SHP77 treated with DMSO at 0.1 percent for 48 hours (cell line): ENCODE measurements around the gene SMIM41.
A peak's percentile ranks its signal among the peaks of the same experiment; 100 is the strongest.

ENCODE experiments used
- DNase-seq: peaks from one replicate; lab custom pipeline; 2025; lab: John Stamatoyannopoulos, UW

SMIM41 gene

GRCh38 chr12:52050758-52051541, 28.6 kb upstream of the SMIM41 start, which contains the start of gene NR4A1:
TSS of gene NR4A1 (plus strand) at chr12:52051442. CDS start at chr12:52054329, 2,887 bp downstream.
- peak; percentile 77 for DNase-seq

GRCh38 chr12:52052468-52053186, 26.9 kb upstream of the SMIM41 start:
- DNase-seq = no peak

GRCh38 chr12:52053536-52054209, 25.8 kb upstream of the SMIM41 start:
- no peak for DNase-seq

- DNase-seq = no peak
These were observed 25.2 kb upstream of the SMIM41 start for GRCh38 chr12:52054231-52054832.

- no peak for DNase-seq
These were observed 24.4 kb upstream of the SMIM41 start for GRCh38 chr12:52054833-52055730.

- DNase-seq = no peak
These were observed 23.5 kb upstream of the SMIM41 start for GRCh38 chr12:52055731-52056711.

GRCh38 chr12:52056801-52057637, 22.5 kb upstream of the SMIM41 start:
- no peak for DNase-seq

GRCh38 chr12:52057638-52058576, 21.6 kb upstream of the SMIM41 start:
- no peak for DNase-seq

GRCh38 chr12:52058631-52059361, 20.7 kb upstream of the SMIM41 start:
- DNase-seq = peak; percentile 33

- DNase-seq = no peak
These were observed 19.7 kb upstream of the SMIM41 start for GRCh38 chr12:52059582-52060497.

GRCh38 chr12:52060498-52061177, 18.9 kb upstream of the SMIM41 start:
- no peak for DNase-seq

- DNase-seq = no peak
These were observed 17.9 kb upstream of the SMIM41 start for GRCh38 chr12:52061470-52062166.

GRCh38 chr12:52062167-52063081, 17.1 kb upstream of the SMIM41 start:
- peak; percentile 32 for DNase-seq
